GM21717 (cell line): ENCODE results near the gene LAMA3.

ENCODE experiments used
- ATAC-seq: cut with Tn5 transposase; IDR thresholded peaks from one replicate; pipeline ENCODE4 v1.9.1; 2021; ENCODE audit warnings: mild to moderate bottlenecking, moderate library complexity; ENCODE audit not compliant: unreplicated experiment

The LAMA3 gene

GRCh38 chr18:23958036-23958435 lies 268.8 kb downstream of the LAMA3 start:
- no peak for ATAC-seq

GRCh38 chr18:23963443-23964165 lies 274.4 kb downstream of the LAMA3 start:
- no peak for ATAC-seq

GRCh38 chr18:23964282-23965238 lies 275.3 kb downstream of the LAMA3 start:
- no peak for ATAC-seq

GRCh38 chr18:23966909-23967308 lies 277.7 kb downstream of the LAMA3 start:
- ATAC-seq, result no peak

GRCh38 chr18:23967321-23968089 lies 278.3 kb downstream of the LAMA3 start:
- no peak for ATAC-seq

- no peak for ATAC-seq
Measured at GRCh38 chr18:23968638-23969604, 279.7 kb downstream of the LAMA3 start.

GRCh38 chr18:23969664-23970063 lies 280.4 kb downstream of the LAMA3 start:
- no peak for ATAC-seq

GRCh38 chr18:23970161-23971096 lies 281.2 kb downstream of the LAMA3 start:
- ATAC-seq, result no peak

GRCh38 chr18:23971097-23971440 lies 281.8 kb downstream of the LAMA3 start:
- ATAC-seq, result no peak

- ATAC-seq, result no peak
Measured at GRCh38 chr18:23971666-23972230, 282.5 kb downstream of the LAMA3 start.

GRCh38 chr18:23972453-23972852 lies 283.2 kb downstream of the LAMA3 start:
- no peak for ATAC-seq

- no peak for ATAC-seq
Measured at GRCh38 chr18:23977103-23977502, 287.9 kb downstream of the LAMA3 start.

- no peak for ATAC-seq
Measured at GRCh38 chr18:23977719-23978483, 288.6 kb downstream of the LAMA3 start.

GRCh38 chr18:23981369-23981980 lies 292.2 kb downstream of the LAMA3 start:
- ATAC-seq, result peak; percentile 64

GRCh38 chr18:23982155-23983079 lies 293.2 kb downstream of the LAMA3 start:
- ATAC-seq, result no peak

GRCh38 chr18:23983112-23983511 lies 293.9 kb downstream of the LAMA3 start:
- no peak for ATAC-seq
